SK-N-SH treated with all-trans-retinoic acid at 6 μM for 48 hours (cell line): Measurements from ENCODE around the gene SF1.

ENCODE experiments used
- ATAC-seq: fragments of 200-7000 bp; cut with Tn5 transposase; 3 replicates; pipeline ENCODE4 v1.9.1; 2020; ENCODE audit warnings: mild to moderate bottlenecking, moderate library complexity
- CSDC2 ChIP-seq: fragments of 250-450 bp; sonication (Bioruptor Pico); IDR thresholded peaks from 2 replicates; pipeline ENCODE4 v1.5.0; 2020; ENCODE audit warnings: mild to moderate bottlenecking, moderate library complexity
- ESRRG ChIP-seq: fragments of 250-450 bp; sonication (Bioruptor Pico); IDR thresholded peaks from 2 replicates; pipeline ENCODE4 v1.6.1; 2021; ENCODE audit warnings: mild to moderate bottlenecking
- GLIS3 ChIP-seq: fragments of 250-450 bp; sonication (Bioruptor Pico); IDR thresholded peaks from 2 replicates; pipeline ENCODE4 v1.5.0; 2020; ENCODE audit warnings: mild to moderate bottlenecking, moderate library complexity
- ISL1 ChIP-seq: fragments of 250-450 bp; sonication (Bioruptor Pico); IDR thresholded peaks from 2 replicates; pipeline ENCODE4 v2.1.2; 2022; ENCODE audit warnings: mild to moderate bottlenecking, moderate library complexity
- OSR1 ChIP-seq: fragments of 250-450 bp; sonication (Bioruptor Pico); IDR thresholded peaks from 2 replicates; pipeline ENCODE4 v1.8.0; 2022; ENCODE audit warnings: moderate library complexity, mild to moderate bottlenecking, inconsistent platforms
- PPARA ChIP-seq: fragments of 250-450 bp; sonication (Bioruptor Pico); IDR thresholded peaks from 2 replicates; pipeline ENCODE4 v1.5.0; 2020; ENCODE audit warnings: mild to moderate bottlenecking, borderline replicate concordance
- RARB ChIP-seq: fragments of 250-450 bp; sonication (Bioruptor Pico); IDR thresholded peaks from 2 replicates; pipeline ENCODE4 v1.8.0; 2021; ENCODE audit warnings: mild to moderate bottlenecking, moderate library complexity
- SNAI2 ChIP-seq: fragments of 250-450 bp; sonication (Bioruptor Pico); IDR thresholded peaks from 2 replicates; pipeline ENCODE4 v1.5.0; 2020; ENCODE audit warnings: mild to moderate bottlenecking, moderate library complexity
- TOX ChIP-seq: fragments of 250-450 bp; sonication (Bioruptor Pico); IDR thresholded peaks from 2 replicates; pipeline ENCODE4 v1.8.0; 2021; ENCODE audit warnings: mild to moderate bottlenecking, moderate library complexity, borderline replicate concordance
- ZC3H10 ChIP-seq: fragments of 250-450 bp; sonication (Bioruptor Pico); IDR thresholded peaks from 2 replicates; pipeline ENCODE4 v1.5.1; 2021; ENCODE audit warnings: mild to moderate bottlenecking, moderate library complexity
- ZFP30 ChIP-seq: fragments of 450-650 bp; formaldehyde crosslinking; IDR thresholded peaks from 2 replicates; pipeline ENCODE4 v1.5.0; 2022; ENCODE audit warnings: mild to moderate bottlenecking, moderate library complexity
- ZNF565 ChIP-seq: fragments of 450-650 bp; formaldehyde crosslinking; conservative IDR thresholded peaks from 2 replicates; pipeline ENCODE4 v1.5.0; 2020; ENCODE audit warnings: low read depth, mild to moderate bottlenecking, moderate library complexity
- ZNF70 ChIP-seq: fragments of 450-650 bp; formaldehyde crosslinking; IDR thresholded peaks from 2 replicates; pipeline ENCODE4 v1.5.0; 2020; ENCODE audit warnings: mild to moderate bottlenecking, moderate library complexity
- ZNF8 ChIP-seq: fragments of 450-650 bp; formaldehyde crosslinking; IDR thresholded peaks from 2 replicates; pipeline ENCODE4 v1.5.0; 2020; ENCODE audit warnings: mild to moderate bottlenecking, moderate library complexity
- TF ChIP-seq, protein P1 (sequence below): fragments of 250-450 bp; sonication (Bioruptor Pico); IDR thresholded peaks from 2 replicates; pipeline ENCODE4 v1.8.0; 2020; ENCODE audit warnings: mild to moderate bottlenecking, moderate library complexity, borderline replicate concordance
- TF ChIP-seq, protein P2 (sequence below): fragments of 250-450 bp; sonication (Bioruptor Pico); IDR thresholded peaks from 2 replicates; pipeline ENCODE4 v1.5.1; 2021; ENCODE audit warnings: mild to moderate bottlenecking, moderate library complexity
- TF ChIP-seq, protein P3 (sequence below): fragments of 250-450 bp; sonication (Bioruptor Pico); IDR thresholded peaks from 2 replicates; pipeline ENCODE4 v1.8.0; 2021; ENCODE audit warnings: low read depth, mild to moderate bottlenecking, moderate library complexity, borderline replicate concordance
- TF ChIP-seq, protein P4 (sequence below): fragments of 250-450 bp; sonication (Bioruptor Pico); IDR thresholded peaks from 2 replicates; pipeline ENCODE4 v1.5.0; 2020; ENCODE audit warnings: mild to moderate bottlenecking, moderate library complexity

Gene SF1

DNA sequence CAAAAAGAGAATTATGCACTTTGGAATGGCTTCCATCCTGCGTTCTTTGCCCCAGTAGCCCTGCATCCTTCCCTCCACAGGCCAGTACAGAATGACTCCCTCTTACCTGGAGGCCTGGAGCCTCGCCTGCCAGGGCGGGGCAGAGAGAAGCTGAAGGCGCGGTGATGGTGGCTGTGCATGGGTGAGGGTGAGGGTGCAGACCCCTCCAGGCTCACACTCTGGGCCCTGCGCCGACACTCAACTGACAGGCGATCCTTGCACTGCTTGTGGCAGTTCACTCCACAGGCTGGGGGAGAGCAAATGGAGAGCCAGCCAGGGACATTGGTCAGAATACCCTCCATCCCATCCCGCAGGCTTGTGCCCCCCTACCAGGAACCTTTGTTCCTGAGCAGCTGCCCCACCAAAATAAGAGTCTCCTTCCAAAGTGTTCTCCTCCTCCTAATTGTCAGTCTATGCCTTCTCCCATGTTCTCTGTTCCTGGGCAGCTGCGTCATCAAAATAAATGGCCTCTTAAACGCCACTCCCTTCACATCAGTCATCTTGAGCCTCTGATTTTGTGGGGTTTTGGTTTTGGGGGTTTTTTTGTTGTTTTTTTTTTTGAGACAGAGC, 49.5 kb downstream of the SF1 start (continued):
- TF ChIP-seq, protein P1, sequence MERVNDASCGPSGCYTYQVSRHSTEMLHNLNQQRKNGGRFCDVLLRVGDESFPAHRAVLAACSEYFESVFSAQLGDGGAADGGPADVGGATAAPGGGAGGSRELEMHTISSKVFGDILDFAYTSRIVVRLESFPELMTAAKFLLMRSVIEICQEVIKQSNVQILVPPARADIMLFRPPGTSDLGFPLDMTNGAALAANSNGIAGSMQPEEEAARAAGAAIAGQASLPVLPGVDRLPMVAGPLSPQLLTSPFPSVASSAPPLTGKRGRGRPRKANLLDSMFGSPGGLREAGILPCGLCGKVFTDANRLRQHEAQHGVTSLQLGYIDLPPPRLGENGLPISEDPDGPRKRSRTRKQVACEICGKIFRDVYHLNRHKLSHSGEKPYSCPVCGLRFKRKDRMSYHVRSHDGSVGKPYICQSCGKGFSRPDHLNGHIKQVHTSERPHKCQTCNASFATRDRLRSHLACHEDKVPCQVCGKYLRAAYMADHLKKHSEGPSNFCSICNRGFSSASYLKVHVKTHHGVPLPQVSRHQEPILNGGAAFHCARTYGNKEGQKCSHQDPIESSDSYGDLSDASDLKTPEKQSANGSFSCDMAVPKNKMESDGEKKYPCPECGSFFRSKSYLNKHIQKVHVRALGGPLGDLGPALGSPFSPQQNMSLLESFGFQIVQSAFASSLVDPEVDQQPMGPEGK (CRISPR knock-in tag), result no peak
- TF ChIP-seq ZC3H10 (no peak), TOX (CRISPR knock-in tag) (no peak)
- TF ChIP-seq, protein P2, sequence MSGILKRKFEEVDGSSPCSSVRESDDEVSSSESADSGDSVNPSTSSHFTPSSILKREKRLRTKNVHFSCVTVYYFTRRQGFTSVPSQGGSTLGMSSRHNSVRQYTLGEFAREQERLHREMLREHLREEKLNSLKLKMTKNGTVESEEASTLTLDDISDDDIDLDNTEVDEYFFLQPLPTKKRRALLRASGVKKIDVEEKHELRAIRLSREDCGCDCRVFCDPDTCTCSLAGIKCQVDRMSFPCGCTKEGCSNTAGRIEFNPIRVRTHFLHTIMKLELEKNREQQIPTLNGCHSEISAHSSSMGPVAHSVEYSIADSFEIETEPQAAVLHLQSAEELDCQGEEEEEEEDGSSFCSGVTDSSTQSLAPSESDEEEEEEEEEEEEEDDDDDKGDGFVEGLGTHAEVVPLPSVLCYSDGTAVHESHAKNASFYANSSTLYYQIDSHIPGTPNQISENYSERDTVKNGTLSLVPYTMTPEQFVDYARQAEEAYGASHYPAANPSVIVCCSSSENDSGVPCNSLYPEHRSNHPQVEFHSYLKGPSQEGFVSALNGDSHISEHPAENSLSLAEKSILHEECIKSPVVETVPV, result no peak

DNA sequence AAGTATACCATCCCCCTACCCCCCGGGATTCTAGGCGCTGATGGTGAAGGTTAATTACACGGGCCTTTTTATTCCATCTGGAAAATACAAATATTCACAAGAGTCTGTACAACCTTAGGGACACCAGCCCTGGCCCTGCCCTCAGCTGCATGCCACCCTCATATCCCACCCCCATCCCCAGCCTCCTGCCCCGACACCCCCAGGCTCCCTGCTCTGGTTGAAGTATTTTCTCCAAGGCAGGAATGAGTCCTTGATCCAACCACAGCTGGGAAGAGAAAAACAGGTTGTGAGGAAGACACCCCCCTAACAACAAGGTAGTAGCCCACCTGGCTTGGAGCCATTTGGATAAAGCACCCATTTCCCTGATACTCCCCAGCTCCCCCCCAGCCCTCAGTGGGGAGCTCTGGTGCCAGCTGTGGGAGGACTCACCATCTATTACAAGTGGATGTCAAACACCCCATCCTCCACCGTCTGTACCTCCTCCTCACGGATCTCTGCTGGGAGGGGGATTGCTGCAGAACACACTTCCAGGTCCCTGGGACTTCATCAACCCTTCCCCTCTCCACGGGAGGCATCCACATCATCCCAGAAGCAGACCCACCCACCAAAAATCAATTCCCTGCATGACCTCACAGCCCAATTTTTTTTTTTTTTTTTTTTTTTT, 51.3 kb downstream of the SF1 start:
- no peak for ATAC-seq
- TF ChIP-seq CSDC2 (CRISPR knock-in tag) (no peak), RARB (no peak), ZFP30 (no peak)
- TF ChIP-seq, protein P1 (CRISPR knock-in tag), result no peak

GRCh38 chr11:64726211-64726641, 52.1 kb downstream of the SF1 start:
- no peak for TF ChIP-seq ISL1 (CRISPR knock-in tag)
- no peak for TF ChIP-seq OSR1 (CRISPR knock-in tag)
- TF ChIP-seq ZNF565, result no peak
- TF ChIP-seq, protein P1 (CRISPR knock-in tag), result no peak
- TF ChIP-seq SNAI2 (CRISPR knock-in tag), result no peak
- no peak for TF ChIP-seq PPARA (CRISPR knock-in tag)
- TF ChIP-seq ZNF8 (CRISPR knock-in tag), result no peak
- no peak for TF ChIP-seq ZNF70 (CRISPR knock-in tag)
- TF ChIP-seq ZFP30, result no peak
- TF ChIP-seq GLIS3 (CRISPR knock-in tag), result no peak

DNA sequence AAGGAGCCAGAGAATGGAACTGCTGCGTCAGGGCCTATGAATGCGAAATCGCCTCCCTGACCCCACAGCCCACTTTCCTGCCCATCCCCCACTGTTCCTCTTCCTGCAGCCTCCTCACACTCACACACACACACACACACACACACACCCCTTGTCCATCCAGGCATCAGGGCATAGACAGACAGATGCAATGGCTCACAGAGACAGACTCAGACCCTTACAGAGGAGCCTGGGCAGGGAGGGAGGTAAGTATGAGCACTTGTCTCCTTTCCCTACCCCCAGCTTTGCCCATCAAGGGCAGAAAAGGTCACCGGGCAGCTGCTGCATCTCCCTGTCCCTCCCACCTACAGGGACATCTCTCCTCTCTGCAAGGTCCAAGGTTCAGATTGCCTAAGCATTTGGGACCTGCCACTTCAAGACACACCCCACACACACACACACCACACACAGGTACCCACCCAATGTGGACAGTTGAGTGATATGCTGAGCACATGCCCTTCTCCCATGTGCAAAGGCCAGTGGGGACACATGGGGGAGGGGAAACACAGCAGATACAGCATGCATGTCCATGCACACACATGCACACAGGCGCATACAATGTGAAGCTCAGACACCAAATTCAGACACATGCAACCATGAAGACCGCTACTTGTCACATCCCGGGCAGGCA, 53.3 kb downstream of the SF1 start:
- TF ChIP-seq, protein P3, sequence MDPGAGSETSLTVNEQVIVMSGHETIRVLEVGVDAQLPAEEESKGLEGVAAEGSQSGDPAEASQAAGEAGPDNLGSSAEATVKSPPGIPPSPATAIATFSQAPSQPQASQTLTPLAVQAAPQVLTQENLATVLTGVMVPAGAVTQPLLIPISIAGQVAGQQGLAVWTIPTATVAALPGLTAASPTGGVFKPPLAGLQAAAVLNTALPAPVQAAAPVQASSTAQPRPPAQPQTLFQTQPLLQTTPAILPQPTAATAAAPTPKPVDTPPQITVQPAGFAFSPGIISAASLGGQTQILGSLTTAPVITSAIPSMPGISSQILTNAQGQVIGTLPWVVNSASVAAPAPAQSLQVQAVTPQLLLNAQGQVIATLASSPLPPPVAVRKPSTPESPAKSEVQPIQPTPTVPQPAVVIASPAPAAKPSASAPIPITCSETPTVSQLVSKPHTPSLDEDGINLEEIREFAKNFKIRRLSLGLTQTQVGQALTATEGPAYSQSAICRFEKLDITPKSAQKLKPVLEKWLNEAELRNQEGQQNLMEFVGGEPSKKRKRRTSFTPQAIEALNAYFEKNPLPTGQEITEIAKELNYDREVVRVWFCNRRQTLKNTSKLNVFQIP (CRISPR knock-in tag), result no peak
- no peak for TF ChIP-seq ZFP30
- no peak for TF ChIP-seq OSR1 (CRISPR knock-in tag)
- TF ChIP-seq ESRRG (CRISPR knock-in tag), result no peak
- TF ChIP-seq, protein P4, sequence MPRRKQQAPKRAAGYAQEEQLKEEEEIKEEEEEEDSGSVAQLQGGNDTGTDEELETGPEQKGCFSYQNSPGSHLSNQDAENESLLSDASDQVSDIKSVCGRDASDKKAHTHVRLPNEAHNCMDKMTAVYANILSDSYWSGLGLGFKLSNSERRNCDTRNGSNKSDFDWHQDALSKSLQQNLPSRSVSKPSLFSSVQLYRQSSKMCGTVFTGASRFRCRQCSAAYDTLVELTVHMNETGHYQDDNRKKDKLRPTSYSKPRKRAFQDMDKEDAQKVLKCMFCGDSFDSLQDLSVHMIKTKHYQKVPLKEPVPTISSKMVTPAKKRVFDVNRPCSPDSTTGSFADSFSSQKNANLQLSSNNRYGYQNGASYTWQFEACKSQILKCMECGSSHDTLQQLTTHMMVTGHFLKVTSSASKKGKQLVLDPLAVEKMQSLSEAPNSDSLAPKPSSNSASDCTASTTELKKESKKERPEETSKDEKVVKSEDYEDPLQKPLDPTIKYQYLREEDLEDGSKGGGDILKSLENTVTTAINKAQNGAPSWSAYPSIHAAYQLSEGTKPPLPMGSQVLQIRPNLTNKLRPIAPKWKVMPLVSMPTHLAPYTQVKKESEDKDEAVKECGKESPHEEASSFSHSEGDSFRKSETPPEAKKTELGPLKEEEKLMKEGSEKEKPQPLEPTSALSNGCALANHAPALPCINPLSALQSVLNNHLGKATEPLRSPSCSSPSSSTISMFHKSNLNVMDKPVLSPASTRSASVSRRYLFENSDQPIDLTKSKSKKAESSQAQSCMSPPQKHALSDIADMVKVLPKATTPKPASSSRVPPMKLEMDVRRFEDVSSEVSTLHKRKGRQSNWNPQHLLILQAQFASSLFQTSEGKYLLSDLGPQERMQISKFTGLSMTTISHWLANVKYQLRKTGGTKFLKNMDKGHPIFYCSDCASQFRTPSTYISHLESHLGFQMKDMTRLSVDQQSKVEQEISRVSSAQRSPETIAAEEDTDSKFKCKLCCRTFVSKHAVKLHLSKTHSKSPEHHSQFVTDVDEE (CRISPR knock-in tag), result no peak
- TF ChIP-seq ZNF8 (CRISPR knock-in tag), result no peak
- TF ChIP-seq ZNF565, result no peak
- ATAC-seq, result no peak

More at GRCh38 chr11:64726211-64726641, 52.1 kb downstream of the SF1 start:
- ATAC-seq, result no peak
